Amniotic epithelial cell (primary cell): Measurements from ENCODE around the gene HIC1.

Experiments
- DNase-seq: peaks from one replicate; pipeline ENCODE4 v3.0.0-alpha.2; 2010; ENCODE audit warnings: low read depth

Gene HIC1

DNA sequence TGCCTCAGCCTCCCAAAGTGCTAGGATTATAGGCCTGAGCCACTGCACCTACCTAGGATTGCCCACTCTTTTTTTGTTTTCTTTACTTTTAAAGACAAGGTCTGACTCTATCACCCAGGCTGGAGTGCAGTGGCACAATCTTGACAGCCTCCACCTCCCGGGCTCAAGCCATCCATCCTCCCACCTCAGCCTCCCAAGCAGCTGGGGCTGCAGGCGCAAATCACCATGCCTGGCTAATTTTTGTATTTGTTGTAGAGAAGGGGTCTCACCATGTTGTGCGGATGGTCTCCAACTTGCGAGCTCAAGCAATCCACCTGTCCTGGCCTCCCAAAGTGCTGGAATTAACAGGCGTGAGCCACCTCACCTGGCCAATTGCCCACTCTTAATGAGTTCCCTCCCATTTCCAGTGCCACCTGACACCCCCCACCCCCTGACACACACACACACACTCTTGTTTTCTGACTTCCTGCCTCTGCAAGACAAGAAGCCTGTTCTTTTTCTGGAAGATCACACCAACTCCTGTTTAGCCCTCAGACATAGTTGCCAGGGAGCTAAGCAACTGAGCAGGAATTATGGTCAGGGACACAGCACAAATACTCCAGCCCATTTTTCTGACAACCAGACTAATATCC lies 10.5 kb upstream of the HIC1 start:
- DNase-seq: no peak

DNA sequence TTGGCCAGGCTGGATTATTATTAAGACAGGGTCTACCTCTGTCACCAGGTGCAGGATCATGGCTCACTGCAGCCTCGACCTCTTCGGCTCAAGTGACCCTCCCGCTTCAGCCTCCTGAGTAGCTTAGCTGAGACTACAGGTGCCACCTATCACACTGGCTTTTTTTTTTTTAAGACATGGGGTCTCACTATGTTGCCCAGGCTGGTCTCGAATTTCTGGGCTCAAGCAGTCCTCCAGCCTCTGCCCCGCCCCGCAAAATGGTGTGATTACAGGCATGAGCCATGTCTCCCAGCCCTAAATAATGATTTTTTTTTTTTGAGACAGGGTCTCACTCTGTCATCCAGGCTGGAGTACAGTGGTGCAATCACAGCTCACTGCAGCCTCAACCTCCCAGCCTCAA lies 7.3 kb upstream of the HIC1 start:
- no peak for DNase-seq

DNA sequence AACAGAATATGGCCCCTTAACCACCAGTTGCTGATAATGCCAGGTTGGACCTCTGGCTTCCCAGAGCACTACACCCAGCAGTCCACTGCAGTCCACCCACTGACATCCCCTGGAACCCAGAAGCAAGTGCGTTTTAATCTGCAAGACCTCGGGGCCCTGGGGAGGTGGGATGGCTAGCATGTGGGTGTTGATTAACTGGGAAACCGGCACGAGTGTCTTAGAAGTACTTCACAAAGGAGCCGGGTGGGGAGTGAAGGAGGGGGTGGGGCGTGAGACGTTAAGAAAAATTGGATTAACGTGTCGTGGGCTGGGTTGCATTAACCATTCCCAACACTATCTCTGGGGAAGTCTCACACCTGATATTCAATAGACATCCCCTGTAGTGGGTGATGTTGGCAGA lies 6.1 kb upstream of the HIC1 start:
- no peak for DNase-seq

DNA sequence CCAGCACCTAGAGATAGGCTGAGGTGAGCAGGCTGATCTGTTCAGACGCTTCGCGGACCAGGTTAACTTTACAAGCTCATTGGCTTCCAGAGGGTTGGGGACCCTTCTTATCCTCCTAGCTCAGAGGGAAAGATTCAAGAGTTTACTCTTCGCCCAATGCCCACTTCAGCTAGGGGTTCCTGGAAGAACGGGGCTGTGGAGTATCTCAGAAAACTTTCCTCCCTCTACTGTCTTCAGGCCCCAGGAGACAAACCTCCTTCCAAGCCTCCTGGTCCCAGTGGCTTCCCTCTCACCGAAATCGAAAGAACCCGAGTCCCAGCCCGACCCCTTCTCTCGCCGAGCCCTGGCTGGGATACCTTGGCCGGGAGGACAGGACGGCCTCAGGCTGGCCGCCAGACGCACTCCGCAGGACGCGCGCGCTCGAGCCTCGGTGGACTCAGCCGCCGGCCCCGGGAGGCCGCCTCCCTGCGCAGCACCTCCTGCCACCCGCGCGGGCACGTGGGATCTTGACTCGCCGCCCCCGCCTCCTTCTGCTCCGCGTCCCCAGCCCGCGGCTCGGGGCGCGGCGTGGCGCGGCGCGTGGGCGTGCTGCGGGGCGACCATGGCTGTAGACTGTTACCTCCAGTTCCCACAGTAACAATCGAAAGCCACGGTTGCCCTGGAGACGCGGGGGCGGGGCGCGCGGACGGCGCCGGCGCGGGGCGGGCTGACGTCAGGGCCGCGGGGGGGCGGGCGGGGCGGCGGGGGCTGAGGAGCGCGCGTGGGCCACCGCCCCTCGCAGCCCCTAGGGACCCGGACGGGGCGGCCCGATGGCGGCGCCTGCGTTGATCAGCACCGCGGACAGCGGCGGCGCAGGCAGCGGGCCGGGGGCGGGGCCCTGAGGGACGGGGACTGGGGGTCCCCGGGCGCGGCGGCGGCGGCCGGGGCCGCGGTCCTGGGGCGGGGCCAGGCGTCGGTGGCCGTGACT lies 5.3 kb upstream of the HIC1 start:
- DNase-seq: peak; percentile 69

GRCh38 chr17:2050300-2051060 lies 4.4 kb upstream of the HIC1 start:
- DNase-seq: peak; percentile 66

DNA sequence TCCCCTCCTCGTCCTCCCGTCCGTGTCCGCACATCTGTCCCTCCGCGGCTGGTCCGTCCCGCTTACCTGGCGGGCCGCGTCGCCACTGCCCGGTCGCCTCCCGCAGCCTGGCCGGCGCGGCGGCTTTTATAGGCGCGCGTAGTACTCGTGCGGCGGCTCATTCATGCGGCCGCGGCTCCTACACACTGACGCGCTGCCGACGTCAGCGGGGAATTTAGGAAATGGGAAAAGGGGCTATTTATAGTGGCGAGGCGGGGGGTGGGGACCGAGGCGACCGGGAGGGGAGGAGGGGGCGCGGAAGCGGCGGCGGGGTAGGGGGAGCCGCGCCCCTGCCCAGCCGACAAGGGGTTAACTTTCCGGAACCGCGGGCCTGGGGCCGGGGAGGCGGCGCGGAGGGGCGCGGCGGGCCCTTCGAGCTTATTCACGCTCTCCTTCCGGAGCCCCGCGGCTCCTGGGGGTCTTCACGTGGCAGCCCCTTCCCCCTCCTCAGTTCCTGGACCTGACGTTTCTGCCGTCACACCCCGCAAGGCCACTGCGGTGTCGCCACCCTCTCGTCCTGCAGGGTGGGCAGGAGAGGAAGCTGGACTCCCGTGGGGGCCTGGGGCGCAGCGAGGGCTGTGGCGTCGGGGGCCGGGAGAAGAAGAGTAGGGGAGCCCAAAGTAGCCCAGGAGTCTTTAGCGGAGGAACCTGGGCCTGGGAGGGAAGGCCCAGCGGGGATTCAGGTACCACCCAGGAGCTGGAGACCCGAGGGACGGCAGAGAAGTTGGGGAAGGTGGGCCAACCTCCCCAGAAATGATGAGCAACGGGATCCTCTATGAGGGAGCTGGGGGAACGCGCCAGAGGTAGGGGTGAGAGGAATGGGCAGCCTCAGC lies 3.6 kb upstream of the HIC1 start:
- no peak for DNase-seq

GRCh38 chr17:2051933-2052559 lies 2.9 kb upstream of the HIC1 start:
- DNase-seq: no peak

DNA sequence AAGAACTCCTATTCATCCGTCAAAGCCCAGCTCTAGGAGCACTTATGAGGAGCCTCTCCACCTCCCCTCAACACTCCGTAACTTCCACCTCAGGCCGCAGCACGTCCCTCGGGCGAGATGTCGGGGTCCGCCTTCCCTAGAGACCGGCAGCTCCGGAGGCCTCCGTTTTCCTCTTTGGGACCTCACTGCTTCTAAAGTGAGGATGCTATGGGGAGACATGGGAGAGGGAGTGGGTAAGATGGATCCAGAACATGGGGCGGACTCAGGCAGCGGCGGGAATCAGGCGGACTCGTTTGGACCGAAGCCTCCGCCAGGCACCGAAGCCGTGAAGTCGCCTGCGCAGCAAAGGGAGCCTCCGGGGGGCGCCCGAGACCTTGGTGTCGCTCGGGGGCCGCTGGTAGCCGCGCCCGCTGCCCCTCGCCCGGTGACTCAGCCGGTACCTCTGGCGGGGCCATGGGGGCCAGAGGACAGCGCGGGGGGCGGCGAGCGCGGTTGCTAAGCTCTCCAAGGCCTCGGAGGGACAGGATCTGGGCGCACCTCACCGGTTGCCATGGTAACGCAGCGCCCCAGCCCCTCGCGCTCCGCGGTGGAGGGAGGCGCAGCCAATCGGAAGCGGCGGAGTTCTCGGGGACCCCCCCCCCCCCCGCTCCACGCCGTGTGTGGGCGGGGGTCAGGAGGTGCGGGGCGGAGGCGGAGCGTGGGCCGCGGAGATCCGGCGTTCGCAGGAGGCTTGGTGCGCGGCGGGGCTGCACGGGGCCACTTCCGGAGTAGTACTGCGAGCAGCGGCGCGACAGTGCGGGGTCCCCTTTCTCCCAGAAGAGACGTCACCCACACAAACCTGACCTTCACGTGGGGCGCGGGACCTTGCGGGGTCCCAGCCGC lies 1.3 kb upstream of the HIC1 start:
- DNase-seq: peak; percentile 60

GRCh38 chr17:2054262-2054511 lies 716 bp upstream of the HIC1 start:
- no peak for DNase-seq

- DNase-seq: no peak
These were observed 646 bp downstream of the HIC1 start for GRCh38 chr17:2055292-2056205.

DNA sequence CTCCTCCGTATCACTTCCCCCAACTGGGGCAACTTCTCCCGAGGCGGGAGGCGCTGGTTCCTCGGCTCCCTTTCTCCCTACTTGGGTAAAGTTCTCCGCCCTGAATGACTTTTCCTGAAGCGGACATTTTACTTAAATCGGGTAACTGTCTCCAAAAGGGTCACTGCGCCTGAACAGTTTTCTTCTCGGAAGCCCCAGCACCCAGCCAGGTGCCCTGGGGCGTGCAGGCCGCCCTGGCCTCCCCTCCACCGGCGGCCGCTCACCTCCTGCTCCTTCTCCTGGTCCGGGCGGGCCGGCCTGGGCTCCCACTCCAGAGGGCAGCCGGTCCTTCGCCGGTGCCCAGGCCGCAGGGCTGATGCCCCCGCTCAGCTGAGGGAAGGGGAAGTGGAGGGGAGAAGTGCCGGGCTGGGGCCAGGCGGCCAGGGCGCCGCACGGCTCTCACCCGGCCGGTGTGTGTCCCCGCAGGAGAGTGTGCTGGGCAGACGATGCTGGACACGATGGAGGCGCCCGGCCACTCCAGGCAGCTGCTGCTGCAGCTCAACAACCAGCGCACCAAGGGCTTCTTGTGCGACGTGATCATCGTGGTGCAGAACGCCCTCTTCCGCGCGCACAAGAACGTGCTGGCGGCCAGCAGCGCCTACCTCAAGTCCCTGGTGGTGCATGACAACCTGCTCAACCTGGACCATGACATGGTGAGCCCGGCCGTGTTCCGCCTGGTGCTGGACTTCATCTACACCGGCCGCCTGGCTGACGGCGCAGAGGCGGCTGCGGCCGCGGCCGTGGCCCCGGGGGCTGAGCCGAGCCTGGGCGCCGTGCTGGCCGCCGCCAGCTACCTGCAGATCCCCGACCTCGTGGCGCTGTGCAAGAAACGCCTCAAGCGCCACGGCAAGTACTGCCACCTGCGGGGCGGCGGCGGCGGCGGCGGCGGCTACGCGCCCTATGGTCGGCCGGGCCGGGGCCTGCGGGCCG lies 1.6 kb downstream of the HIC1 start:
- DNase-seq: no peak

GRCh38 chr17:2057175-2057759 lies 2.4 kb downstream of the HIC1 start:
- no peak for DNase-seq

- DNase-seq: no peak
These were observed 3.1 kb downstream of the HIC1 start for GRCh38 chr17:2057760-2058585.

- DNase-seq: peak; percentile 57
These were observed 4.0 kb downstream of the HIC1 start for GRCh38 chr17:2058586-2059546.

DNA sequence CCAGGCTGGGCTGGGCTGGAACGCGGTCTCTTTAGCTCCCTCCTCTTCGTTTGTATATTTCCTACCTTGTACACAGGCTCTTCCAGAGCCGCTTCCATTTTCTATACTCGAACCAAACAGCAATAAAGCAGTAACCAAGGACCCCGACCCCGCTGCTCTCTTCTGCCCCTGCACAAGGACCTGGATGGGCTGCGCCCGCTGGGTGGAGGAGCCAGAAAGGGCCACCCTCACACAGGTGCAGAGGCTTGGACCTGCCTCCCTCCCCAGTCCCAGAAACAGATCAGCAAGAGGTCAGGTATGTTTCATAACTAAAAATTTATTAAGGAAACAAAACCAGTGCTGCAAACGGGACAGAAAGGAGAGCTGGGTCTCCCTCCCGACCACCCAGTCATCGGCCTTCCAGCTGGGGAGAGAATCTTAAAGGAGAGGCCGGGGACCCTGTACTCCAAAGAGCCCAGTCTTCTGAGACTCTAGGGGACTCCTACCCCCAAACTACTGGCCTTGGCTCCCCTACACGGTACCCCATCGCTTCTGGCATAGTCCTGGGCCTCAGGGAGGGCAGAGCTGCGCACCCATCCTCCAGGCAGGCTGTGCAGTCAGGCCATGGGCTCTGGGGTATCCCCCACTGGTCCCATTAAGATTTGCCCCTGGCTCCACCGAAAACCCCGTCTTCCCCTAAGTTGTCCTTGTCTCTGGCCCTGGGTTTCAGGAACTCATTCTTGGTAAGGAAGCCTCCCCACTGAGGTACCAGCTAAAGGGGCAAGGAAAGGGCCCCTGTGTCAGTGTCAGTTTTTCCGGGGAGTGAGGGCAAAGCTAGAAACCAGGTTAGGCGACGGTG lies 4.9 kb downstream of the HIC1 start:
- no peak for DNase-seq
